GM18499 (cell line): Measurements from ENCODE around the gene MEI4.
"Not testable (repeated sequence)": the region's sequence is repeated elsewhere in the genome, so short reads cannot be mapped to it uniquely, and the experiment has no call there.

Source experiments
- ATAC-seq: cut with Tn5 transposase; IDR thresholded peaks from one replicate; pipeline ENCODE4 v1.9.1; 2021; ENCODE audit warnings: moderate number of reproducible peaks; ENCODE audit not compliant: insufficient read depth, unreplicated experiment

Gene MEI4

GRCh38 chr6:77652739-77653138, at the start of gene MEI4:
Gene MEI4, plus strand, starts transcription at chr6:77653039. Its CDS starts 37,633 bp downstream, at chr6:77690672.
- ATAC-seq: no peak

- ATAC-seq: no peak
These were observed 48.4 kb upstream of the MEI4 start for GRCh38 chr6:77604476-77604875.

GRCh38 chr6:77607004-77607403, 45.8 kb upstream of the MEI4 start:
- no peak for ATAC-seq

- ATAC-seq: no peak
These were observed 43.7 kb upstream of the MEI4 start for GRCh38 chr6:77609106-77609505.

- ATAC-seq: no peak
These were observed 33.7 kb upstream of the MEI4 start for GRCh38 chr6:77619114-77619513.

GRCh38 chr6:77620278-77620882, 32.5 kb upstream of the MEI4 start:
- no peak for ATAC-seq

GRCh38 chr6:77624515-77624914, 28.3 kb upstream of the MEI4 start:
- ATAC-seq: no peak

GRCh38 chr6:77626426-77626825, 26.4 kb upstream of the MEI4 start:
- ATAC-seq: no peak

GRCh38 chr6:77630014-77630413, 22.8 kb upstream of the MEI4 start:
- no peak for ATAC-seq

- no peak for ATAC-seq
These were observed 19.4 kb upstream of the MEI4 start for GRCh38 chr6:77633471-77633870.

GRCh38 chr6:77633993-77634715, 18.7 kb upstream of the MEI4 start:
- ATAC-seq: no peak

GRCh38 chr6:77638129-77638830, 14.6 kb upstream of the MEI4 start:
- no peak for ATAC-seq

- no peak for ATAC-seq
These were observed 8.6 kb upstream of the MEI4 start for GRCh38 chr6:77644102-77644705.

- ATAC-seq: no peak
These were observed 2.7 kb upstream of the MEI4 start for GRCh38 chr6:77650098-77650663.

GRCh38 chr6:77653816-77654215, 977 bp downstream of the MEI4 start:
- no peak for ATAC-seq

- not testable (repeated sequence) for ATAC-seq
These were observed 2.2 kb downstream of the MEI4 start for GRCh38 chr6:77655035-77655434.

GRCh38 chr6:77656999-77657764, 4.3 kb downstream of the MEI4 start:
- no peak for ATAC-seq

- no peak for ATAC-seq
These were observed 13.5 kb downstream of the MEI4 start for GRCh38 chr6:77666340-77666739.

GRCh38 chr6:77666846-77667245, 14.0 kb downstream of the MEI4 start:
- no peak for ATAC-seq

- no peak for ATAC-seq
These were observed 17.1 kb downstream of the MEI4 start for GRCh38 chr6:77669913-77670312.
